GM18951 (cell line): Measurements from ENCODE around the gene TBC1D8.

Experiments
- POLR2A ChIP-seq: IDR thresholded peaks from 4 replicates; pipeline ENCODE4 v1.6.1; 2011; ENCODE audit warnings: mild to moderate bottlenecking; ENCODE audit not compliant: insufficient read length, insufficient read depth; ENCODE audit errors: extremely low read depth
- in situ Hi-C: fragments of 300-500 bp; cut with MboI; formaldehyde crosslinking; loops from one replicate; pipeline ENCODE4 v1.12.0; 2022; ENCODE audit warnings: low sequenced_read_pairs, mixed read lengths, inconsistent platforms; ENCODE audit not compliant: unreplicated experiment

TBC1D8 gene

DNA sequence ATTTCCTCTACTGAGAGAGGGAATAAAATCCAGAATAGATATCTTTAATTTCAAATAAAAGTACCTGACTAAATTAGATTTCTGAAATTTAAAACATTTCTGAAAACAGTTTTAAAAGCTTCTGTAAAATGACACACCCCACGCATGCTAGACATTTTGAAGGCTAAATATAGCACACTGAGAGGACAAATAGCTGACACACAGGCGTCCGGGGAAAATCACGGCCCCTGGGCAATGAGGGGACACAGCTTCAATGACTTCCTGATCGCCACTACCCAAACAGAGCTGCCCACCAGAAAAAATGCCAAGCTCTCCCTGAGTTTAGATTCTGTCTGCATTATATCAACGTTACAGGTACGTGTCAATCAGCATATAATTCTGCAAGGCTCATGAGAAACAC lies 10.9 kb downstream of the TBC1D8 start:
- in situ Hi-C loops, result no loop called here
- no peak for TF ChIP-seq POLR2A

DNA sequence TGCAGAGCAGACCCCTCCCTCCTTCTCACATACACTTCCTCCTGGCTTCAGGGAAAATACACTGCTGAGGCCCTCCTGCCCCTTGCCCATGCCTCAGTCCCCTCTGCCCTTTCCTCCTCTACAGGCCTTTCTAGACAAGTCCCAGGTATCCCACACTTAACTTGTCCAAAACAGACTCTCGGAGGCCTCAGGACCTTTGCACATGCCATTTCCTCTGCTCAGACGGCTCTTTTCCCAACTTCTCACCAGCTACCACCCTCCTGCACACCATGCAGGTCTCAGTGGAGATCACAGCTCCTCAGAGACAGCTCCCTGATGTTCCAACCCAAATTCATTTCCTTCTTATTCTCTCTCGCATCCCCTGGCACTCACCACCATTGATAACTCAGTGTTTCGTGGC lies 11.7 kb downstream of the TBC1D8 start:
- in situ Hi-C loops, result no loop called here
- no peak for TF ChIP-seq POLR2A

DNA sequence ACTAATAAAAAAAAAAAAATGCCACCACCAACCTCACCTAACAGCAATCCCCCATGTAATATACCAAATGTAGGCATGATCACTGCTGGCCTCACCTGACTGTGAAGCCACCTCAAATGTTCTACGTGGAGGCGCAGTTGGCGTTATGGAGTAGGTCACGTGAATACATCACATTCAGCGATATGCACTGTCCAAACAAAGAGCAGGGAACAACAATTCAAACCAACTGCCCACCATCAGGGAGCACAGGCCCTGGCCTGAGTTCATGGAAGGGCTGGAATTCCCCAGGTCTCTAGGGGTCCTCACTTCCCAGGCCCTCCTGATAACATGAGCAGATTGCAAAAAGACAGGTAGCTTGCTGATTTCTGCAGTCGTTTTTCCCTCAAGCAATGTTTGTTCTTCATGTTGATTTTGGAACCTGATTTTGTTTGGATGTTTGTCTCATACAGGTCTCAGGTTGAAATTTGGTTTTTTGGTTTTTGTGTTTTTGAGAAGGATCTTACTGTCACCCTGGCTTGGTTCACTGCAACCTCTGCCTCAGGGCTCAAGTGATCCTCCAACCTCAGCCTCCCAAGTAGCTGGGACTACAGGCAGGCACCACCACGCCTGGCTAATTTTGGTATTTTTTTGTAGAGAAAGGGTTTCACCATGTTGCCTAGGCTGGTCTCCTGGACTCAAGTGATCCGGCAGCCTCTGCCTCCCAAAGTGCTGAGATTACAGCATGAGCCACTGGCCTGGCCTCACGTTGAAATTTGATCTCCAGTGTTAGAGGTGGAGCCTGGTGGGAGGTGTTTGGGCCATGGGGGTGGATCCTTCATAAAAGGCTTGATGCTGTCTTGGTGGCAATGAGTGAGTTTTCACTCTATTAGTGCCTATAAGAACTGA lies 15.5 kb downstream of the TBC1D8 start:
- in situ Hi-C loops, result no loop called here
- TF ChIP-seq POLR2A, result no peak

DNA sequence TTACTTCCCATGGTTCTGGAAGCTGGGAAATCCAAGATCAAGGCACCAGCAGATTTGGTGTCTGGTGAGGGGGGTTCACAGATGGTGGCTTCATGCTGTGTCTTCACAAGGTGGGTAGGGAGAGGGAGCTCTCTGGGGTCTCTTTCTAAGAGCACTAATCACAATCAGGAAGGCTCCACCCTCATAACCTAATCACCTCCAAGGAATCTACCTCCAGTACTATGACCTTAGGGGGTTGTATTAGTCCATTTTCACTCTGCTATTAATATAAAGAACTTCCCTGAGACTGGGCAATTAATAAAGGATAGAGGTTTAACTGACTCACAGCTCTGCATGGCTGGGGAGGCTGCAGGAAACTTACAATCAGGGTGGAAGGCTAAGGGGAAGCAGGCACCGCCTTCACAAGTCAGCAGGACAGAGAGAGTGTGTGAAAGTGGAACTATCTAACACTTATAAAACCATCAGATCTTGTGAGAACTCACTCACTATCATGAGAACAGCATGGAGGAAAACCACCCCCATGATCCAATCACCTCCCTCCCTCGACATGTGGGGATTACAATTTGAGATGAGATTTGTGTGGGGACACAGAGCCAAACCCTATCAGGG lies 17.6 kb downstream of the TBC1D8 start:
- no peak for TF ChIP-seq POLR2A
- in situ Hi-C loops, result no loop called here

DNA sequence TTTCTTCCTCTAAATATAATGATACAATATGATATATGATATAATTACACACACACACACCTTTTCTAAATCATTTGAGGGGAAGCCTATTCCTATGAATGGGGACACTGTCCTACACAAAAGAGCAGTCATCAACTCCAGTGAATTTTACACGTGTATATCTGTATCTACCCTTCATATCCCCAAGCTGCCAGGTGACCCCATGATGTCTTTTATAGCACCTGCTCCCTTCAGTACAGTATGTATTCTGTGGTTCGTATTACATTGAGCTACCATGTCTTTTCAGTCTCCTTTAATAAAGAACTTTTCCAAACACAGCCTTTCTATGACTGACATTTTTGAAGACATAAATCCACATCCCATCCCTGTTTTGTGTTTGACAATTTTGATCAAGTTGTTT lies 19.0 kb downstream of the TBC1D8 start:
- TF ChIP-seq POLR2A, result no peak
- in situ Hi-C loops, result no loop called here

DNA sequence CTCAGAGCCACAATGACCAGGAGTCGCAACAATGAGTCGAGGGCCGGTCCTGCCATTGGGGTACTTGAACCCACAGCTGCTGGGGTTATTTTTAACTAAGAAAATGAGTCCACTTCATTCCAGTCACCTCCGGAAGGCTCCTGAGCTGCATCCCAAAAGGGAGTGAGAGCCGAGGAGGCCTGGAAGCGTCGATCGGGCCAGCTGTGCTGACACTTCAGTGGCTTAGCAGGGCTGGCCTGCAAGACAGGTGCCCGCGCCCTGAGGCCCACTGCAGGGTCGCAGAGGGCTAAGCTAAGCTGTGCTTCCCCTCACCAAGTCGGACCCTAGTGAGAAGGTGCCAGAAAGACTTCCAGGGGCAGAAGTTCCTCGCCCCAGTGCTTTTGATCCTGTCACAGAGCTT lies 21.1 kb downstream of the TBC1D8 start:
- no peak for TF ChIP-seq POLR2A
- in situ Hi-C loops, result no loop called here

DNA sequence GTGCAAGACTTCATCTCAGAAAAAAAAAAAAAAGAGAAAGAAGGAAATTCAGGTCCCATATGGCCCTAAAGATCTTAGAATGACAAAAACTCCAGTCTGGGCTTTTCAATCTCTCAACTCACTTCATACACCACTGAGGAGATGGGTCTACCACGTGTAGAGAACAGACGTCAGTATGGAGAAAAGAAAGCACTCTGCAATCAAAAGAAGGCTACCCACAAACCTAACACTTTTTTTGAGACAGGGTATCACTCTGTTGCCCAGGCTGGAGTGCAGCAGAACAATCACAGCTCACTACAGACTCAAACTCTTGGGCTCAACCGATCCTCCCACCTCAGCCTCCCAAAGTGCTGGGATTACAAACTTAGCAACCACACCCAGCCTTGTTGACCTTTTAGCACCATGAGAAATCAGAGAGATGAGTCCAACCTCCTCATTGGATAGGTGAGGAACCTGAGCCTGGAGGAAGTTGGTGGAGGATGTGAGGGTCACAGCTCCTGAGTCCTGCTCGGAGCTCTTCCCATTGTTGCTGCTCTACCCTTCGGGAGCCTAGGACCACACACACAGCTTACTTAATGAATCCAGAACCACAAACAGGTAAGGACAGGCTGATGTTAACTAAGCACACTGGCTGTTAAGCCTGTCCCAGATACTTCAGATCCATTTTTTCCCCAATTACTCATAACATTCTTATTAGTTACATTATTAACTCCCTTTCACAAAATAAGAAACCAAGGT lies 23.7 kb downstream of the TBC1D8 start:
- in situ Hi-C loops, result no loop called here

DNA sequence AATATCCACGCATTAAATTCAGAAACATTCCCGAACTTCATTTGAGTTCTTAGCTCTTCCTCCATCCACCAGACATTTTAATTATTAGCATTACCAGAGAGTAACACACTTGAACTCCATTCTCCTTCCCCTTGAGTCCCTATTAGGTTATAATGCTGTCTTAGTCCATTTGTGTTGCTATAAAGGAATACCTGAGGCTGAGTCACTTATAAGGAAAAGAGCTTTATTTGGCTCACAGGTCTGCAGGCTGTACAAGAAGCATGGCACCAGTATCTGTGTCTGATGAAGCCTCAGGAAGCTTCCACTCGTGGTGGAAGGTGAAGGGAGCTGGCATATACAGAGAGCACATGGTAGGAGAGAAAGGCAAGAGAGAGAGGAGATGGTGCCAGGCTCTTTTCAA lies 25.4 kb downstream of the TBC1D8 start:
- in situ Hi-C loops, result no loop called here
- no peak for TF ChIP-seq POLR2A

More for the DNA sequence above, 23.7 kb downstream of the TBC1D8 start:
- TF ChIP-seq POLR2A, result no peak

DNA sequence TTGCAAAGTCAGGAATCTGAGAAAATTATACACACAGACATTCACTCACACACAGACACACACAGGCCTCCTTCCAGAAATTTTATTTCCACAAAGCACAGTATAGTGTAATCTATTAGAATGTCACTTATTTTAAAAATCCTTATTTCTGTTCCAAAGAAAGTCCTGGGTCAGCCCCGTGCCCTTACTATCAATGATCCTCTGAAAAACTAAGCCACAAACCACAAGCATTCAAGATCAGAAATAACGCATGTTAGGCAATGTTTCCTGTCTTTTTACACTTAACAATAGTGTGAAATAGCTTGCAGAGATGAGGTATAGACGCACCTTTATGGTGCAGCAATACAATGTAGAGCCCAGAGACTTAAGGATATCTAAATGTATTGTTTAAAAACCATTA lies 25.8 kb downstream of the TBC1D8 start:
- TF ChIP-seq POLR2A, result no peak
- in situ Hi-C loops, result no loop called here

DNA sequence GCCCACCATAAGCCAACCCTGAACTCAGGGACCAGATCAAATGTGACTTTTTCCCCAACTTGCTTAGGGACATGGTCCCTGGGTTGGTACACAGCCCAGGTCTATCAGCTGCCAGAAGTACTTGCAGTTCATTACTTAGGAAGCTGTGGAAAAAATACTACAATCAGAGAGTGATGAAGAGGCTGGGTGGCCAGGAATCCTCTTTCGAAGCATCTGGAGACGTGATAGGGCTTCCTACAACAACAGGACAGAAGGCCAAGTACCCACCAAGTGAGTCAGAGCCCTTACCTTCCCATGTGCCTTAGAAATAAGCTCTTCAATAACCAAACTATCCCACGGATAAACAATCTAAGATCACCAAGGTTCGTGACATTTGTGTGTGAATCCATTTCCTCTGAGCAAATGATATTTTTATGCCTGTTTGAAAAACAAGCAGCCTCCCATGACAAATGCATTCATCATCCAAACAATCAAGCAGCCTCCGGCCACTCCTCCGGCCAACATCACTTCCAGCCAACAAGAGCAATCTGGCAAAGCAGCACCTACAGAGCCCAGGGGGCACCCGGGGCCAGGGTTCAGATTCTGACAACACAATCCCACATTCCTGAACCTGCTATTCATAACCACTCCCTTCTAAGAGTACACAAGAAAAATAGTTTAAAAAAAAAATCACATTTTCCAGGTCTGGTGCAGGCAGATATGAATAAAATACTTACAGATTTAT lies 26.4 kb downstream of the TBC1D8 start:
- in situ Hi-C loops, result no loop called here
- TF ChIP-seq POLR2A, result no peak

DNA sequence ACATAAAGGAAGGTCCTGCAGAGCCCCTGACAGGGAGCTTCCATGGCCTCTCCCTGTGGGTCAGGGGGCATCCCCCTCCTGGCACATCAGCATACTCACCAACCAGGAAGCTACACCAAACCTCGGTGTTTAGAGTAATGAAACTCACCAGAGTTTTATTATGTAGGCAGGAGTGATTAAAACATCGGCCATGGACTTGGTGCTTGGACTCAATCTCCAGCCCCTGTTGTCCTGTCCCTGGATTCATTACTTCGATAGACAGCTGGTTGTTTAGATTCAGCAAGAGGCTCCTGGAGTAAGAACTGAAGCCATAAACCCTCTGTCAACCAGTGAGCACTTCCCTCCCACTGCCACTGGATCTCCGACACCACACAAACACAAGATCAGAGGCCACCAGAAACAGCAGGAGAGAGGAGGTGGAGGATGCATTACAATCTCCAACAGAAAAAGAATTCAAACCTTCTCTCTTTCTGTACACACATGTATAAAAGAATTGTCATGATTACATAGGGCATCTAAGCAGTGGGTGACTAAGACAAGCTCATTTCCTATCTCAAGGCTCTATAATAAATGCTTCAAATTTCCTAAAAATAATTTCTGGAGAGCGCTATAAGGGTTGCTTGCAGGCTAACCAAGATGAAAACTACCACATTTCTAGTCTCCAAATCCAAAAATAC lies 27.2 kb downstream of the TBC1D8 start:
- in situ Hi-C loops, result no loop called here
- no peak for TF ChIP-seq POLR2A

DNA sequence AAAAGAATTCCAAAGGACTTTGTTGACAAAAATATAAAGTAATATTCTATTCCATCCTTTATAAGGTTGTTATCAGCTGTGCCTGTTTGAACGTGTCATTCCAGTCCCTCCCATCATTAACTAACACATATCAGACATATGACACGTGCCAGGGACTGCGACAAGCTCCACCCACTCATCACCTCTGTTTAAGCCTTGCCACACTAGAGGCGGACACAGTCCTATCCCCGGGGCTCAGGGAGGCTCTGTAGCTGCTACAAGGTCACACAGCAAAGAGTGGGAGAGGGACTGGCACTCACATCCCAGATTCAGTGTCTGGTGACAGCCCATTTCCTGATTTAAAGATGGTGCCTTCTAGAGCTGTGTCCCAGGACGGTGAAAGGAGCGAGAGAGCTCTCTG lies 30.0 kb downstream of the TBC1D8 start:
- in situ Hi-C loops, result no loop called here
- TF ChIP-seq POLR2A, result no peak
